ENCODE data around the gene METTL9. TPM values are rescaled to one million over a fixed set of nuclear protein-coding genes. Genes with fewer than 3 reads are reported as not detected.

The METTL9 gene
- total and polyA plus RNA-seq, 12 donors = 35.7 to 398 (median 212) TPM

GRCh38 chr16:21703589-21704174 lies 104.3 kb downstream of the METTL9 start:
- Histone ChIP-seq H3K27me3 (no peaks in the 10 kb centered on the region), H3K9me3 (replicated peaks in 1 of 3) (no peaks in the 10 kb centered on the region), H3K27ac (no peak overlapping the region), H3K4me1 (replicated peaks in 1 of 2) (peaks cover 1 to 2% of the 10 kb centered on the region in 2 donors), H3K36me3 (replicated peaks in 1 of 2) (no peaks in the 10 kb centered on the region), H3K4me3 (no peak overlapping the region)
- TF ChIP-seq CTCF (IDR thresholded peaks at IDR 0.05) = no peak
- no peak for TF ChIP-seq POLR2A (IDR thresholded peaks at IDR 0.05)
- no peak for DNase-seq
- 77 to 82% (median 80%) methylated on average over 5 of the region's 5 CpGs for WGBS, 4 donors
- intact Hi-C loops (cut with DNase I) = no loop called here

GRCh38 chr16:21704266-21704665 lies 104.9 kb downstream of the METTL9 start:
- 87 to 92% (median 91%) methylated on average over 5 of the region's 5 CpGs for WGBS, 4 donors
- no peak for TF ChIP-seq CTCF (IDR thresholded peaks at IDR 0.05)
- no peak for TF ChIP-seq POLR2A (IDR thresholded peaks at IDR 0.05)

GRCh38 chr16:21704733-21705132 lies 105.4 kb downstream of the METTL9 start:
- Histone ChIP-seq H3K9me3 (replicated peaks in 1 of 3) (no peaks in the 10 kb centered on the region), H3K36me3 (replicated peaks in 1 of 2) (no peaks in the 10 kb centered on the region), H3K27ac (no peak overlapping the region), H3K27me3 (no peaks in the 10 kb centered on the region), H3K4me3 (no peak overlapping the region), H3K4me1 (replicated peaks in 1 of 2) (no peaks in the 10 kb centered on the region)
- WGBS, 4 donors = 80 to 91% (median 86%) methylated on average over 6 of the region's 6 CpGs
- intact Hi-C loops (cut with DNase I) = loop anchor here (5.0 kb wide), 3 partner anchors 47 to 122 kb away; partner anchors contain the start of gene IGSF6 (in 1 of the 2)
- DNase-seq = no peak
- TF ChIP-seq CTCF (IDR thresholded peaks at IDR 0.05) = no peak
- TF ChIP-seq POLR2A (IDR thresholded peaks at IDR 0.05) = no peak

More at GRCh38 chr16:21704266-21704665, 104.9 kb downstream of the METTL9 start:
- Histone ChIP-seq H3K27ac (no peak overlapping the region), H3K36me3 (replicated peaks in 1 of 2) (no peaks in the 10 kb centered on the region), H3K27me3 (no peaks in the 10 kb centered on the region), H3K4me3 (no peak overlapping the region), H3K4me1 (replicated peaks in 1 of 2) (no peaks in the 10 kb centered on the region), H3K9me3 (replicated peaks in 1 of 3) (no peaks in the 10 kb centered on the region)
- intact Hi-C loops (cut with DNase I) = no loop called here
- no peak for DNase-seq

Small RNA genes within 50 kb of the gene (small RNA-seq; reads per million reads assigned to genes)
- gene RF00478 = 0 reads per million in 2 donors
- 0 reads per million in 2 donors for gene RNU6-1005P
- 0 reads per million in 2 donors for gene RNU6-196P

Other genes with a start within 250 kb of the METTL9 start
- 10 to 100 TPM in 4 of 9 donors, 1 to 10 TPM in 5; 3.5 to 35.6 (median 9.8) TPM for gene IGSF6, start 53.0 kb downstream of the METTL9 start, total RNA-seq
- 10 to 100 TPM in 1 of 3 donors, 1 to 10 TPM in 2; 3.3 to 23.8 (median 3.6) TPM for gene IGSF6, start 53.0 kb downstream of the METTL9 start, polyA plus RNA-seq
- 10 to 100 TPM in 1 of 9 donors, 1 to 10 TPM in 3, under 1 TPM in 3, not detected in 2; 0.18 to 15.7 (median 1.1) TPM for gene OTOA, start 64.4 kb downstream of the METTL9 start, total RNA-seq
- 1 to 10 TPM in 1 of 3 donors, under 1 TPM in 2; 0.16 to 2.6 (median 0.71) TPM for gene OTOA, start 64.4 kb downstream of the METTL9 start, polyA plus RNA-seq